Fibroblast of pulmonary artery (primary cell): ENCODE measurements around the gene RAP1B.
A peak's percentile ranks its signal among the peaks of the same experiment; 100 is the strongest.

Source experiments
- DNase-seq: peaks from one replicate; pipeline ENCODE4 v3.0.0-alpha.2; 2010; ENCODE audit warnings: low read depth
- H3K4me3 ChIP-seq: replicated peaks from 2 replicates; pipeline ENCODE4 v1.5.1; 2011; ENCODE audit warnings: low read depth, mild to moderate bottlenecking, control low read depth, low read length, moderate library complexity
- CTCF ChIP-seq: IDR thresholded peaks from 2 replicates; pipeline ENCODE4 v1.5.1; 2011; ENCODE audit warnings: mild to moderate bottlenecking, control low read depth, low read length, inconsistent platforms; ENCODE audit errors: missing control alignments

The RAP1B gene

GRCh38 chr12:68638721-68639395, 28.2 kb downstream of the RAP1B start:
- H3K4me3 ChIP-seq, result no peak overlapping the region
- TF ChIP-seq CTCF, result no peak
- DNase-seq, result no peak

GRCh38 chr12:68639396-68639767, 28.7 kb downstream of the RAP1B start:
- no peak overlapping the region for H3K4me3 ChIP-seq
- TF ChIP-seq CTCF, result no peak
- DNase-seq, result no peak

- no peak for DNase-seq
- H3K4me3 ChIP-seq, result no peak overlapping the region
- TF ChIP-seq CTCF, result no peak
These were observed 30.4 kb downstream of the RAP1B start for GRCh38 chr12:68641138-68641537.

GRCh38 chr12:68646484-68646883, 35.8 kb downstream of the RAP1B start:
- DNase-seq, result no peak
- no peak for TF ChIP-seq CTCF
- no peak overlapping the region for H3K4me3 ChIP-seq

GRCh38 chr12:68647507-68647906, 36.8 kb downstream of the RAP1B start:
- no peak for TF ChIP-seq CTCF
- H3K4me3 ChIP-seq, result no peak overlapping the region
- no peak for DNase-seq

- H3K4me3 ChIP-seq, result no peak overlapping the region
- DNase-seq, result no peak
- TF ChIP-seq CTCF, result no peak
These were observed 37.5 kb downstream of the RAP1B start for GRCh38 chr12:68648179-68648578.

- H3K4me3 ChIP-seq, result no peak overlapping the region
- DNase-seq, result peak; percentile 10
- no peak for TF ChIP-seq CTCF
These were observed 54.4 kb downstream of the RAP1B start for GRCh38 chr12:68665016-68665569.
